Measurements from ENCODE around the gene RPRD1B.
A peak's percentile ranks its signal among the peaks of the same experiment; 100 is the strongest.
"Not testable (repeated sequence)": the region's sequence is repeated elsewhere in the genome, so short reads cannot be mapped to it uniquely, and the experiment has no call there.

RPRD1B gene

DNA sequence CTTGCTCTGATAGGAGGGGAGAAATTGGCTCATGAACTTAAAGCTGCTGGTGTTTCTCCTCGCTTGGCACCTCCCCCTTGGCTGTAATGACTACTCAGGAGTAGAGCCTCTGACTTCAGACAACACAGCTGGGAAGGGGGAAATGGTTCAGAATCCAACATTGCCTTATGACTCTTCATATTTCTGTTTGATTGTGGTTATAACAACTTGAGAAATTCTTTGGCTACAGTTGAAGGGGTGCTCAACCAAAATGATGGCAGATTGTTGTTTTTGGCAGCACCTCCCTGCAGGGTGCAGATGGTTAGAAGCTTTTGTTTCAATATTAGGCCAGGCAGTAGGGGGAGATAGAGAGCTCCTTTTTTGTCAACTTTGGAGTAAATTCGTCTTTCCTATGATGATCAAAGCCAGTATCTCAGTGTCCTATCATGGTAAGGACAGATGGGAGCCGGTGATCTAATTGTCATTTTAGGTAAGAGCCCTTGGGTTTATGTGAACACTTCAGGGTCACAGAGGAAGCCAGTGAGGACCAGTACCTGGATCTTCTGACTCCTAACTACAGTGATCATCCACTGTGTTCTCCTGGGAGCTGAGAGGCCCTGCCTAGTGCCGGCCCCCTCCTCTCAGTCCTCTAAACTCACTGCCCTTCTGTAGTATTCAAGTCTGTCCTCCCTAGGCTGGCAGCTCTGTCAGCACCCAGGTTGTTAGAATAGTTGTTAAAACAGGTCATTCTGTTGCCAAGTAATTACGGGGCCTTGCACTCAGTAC lies 39.9 kb downstream of the RPRD1B start:
- peak; percentile 99 for DNase-seq (ENCODE audit: low read depth)

DNA sequence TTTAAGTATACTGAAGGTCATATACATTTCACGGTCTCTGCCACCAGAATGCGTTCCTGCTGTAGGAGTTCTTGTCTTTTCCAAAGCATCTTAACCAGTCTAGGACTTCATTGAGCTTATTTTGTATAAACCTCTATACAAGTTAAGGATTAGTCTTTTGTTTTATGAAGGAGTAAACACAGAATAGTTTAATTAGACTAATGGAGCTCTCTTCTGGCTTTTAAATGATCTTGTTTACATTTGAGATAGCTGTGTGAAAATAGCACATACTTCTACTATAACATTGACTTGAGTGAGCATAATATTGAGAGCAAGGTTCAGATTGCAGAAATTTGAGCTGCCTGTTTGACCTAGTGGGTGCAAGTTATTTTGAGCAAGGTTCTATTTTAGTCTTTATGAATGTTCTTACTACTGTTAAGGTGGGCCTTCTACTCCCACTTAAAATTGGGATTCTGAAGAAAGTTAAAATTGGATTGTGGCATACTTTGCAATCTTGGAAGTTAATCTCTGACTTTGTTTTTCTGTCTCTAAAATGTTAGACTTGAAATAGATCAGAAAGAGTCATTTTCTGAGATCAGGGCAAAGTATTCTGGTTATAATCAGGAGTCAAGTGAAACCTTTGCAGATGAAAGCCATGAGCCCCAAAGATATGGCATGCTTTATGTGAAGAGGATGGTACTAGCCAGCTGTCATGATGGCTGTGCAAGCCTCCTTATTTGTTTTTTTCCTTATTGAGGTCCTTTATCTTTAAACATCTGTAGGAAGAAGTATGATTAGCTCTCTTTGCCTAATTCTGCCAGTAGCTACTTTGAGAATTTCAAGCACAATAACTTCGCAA lies 41.8 kb downstream of the RPRD1B start:
- DNase-seq (ENCODE audit: low read depth) = no peak

DNA sequence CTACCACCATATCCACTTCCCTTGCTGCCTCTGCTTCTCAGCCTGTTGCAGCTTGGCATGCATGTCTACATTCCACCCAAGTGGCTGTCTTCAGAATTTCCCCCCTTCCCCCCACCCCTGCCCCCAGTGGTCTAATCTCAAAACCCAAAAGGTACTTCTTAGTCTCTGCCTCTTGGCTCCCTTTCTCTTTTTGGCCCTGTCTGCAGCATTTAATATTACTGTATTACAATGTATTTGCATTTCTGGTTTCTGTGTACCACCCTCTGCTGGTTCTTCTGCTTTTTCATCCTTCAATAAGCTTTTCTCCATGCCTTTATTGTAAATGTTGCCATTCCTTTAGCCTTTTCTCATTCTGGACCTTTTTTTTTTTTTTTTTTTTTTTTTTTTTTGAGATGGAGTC lies 43.0 kb downstream of the RPRD1B start:
- no peak for DNase-seq (ENCODE audit: low read depth)

DNA sequence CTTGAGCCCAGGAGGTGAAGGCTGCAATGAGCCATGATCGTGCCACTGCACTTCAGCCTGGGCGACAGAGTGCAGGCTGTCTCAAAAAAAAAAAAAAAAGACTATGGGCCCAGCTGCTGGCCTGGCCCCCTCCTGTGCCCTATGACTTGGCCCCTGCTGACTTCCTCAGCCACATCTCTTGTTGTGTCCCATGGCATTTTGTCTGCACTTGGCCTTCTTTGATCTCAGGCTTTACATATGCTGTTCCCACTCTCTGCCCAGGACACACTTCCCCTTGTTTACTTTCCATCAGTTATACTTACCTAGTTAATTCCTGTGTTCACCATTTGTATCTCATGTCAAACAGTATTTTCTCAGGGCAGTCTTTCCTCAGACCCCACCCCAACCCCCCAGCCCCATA lies 44.5 kb downstream of the RPRD1B start:
- DNase-seq (ENCODE audit: low read depth) = no peak

DNA sequence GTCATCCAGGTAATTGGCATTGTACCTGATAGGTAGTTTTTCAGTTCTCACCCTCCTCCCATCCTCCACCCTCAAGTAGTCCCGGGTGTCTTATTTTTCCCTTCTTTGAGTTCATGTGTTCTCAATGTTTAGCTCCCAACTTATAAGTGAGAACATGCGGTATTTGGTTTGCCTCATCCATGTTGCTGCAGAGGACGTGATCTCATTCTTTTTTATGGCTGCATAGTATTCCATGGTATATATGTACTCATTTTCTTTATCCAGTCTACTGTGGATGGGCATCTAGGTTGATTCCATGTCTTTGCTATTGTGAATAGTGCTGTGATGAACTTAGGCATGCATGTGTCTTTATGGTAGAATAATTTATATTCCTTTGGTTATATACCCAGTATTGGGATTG lies 45.8 kb downstream of the RPRD1B start:
- no peak for DNase-seq (ENCODE audit: low read depth)

DNA sequence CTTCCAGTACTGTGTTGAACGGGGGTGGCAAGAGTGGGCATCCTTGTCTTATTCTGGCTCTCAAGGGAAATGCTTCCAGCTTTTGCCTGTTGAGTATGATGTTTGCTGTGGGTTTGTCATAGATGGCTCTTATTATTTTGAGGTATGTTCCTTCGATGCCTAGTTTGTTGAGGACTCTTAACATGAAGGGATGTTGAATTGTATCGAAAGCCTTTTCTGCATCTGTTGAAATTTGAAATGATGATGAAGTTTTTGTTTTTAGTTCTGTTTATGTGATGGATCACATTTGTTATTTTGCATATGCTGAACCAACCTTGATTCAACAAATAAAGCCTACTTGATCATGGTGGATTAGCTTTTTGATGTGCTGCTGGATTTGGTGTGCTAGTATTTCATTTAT lies 48.0 kb downstream of the RPRD1B start:
- no peak for DNase-seq (ENCODE audit: low read depth)

DNA sequence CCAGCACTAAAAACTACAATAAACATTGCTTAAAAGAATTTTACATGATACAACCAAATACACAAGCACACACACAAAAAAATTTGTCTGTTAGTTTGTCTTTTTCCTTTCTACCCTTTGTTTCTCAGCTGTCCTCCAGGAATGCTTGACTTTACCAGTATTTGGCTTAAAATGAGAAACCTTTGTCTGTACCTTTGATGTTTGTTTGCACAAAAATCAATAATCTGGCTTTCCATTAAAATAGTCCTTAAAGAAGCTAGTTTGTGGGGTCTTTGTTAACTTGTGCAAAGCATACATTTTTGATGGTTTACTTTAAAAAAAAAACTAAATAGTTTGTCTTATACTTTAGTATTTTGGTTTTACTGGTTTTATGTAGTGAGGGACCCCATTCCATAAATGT lies 49.3 kb downstream of the RPRD1B start:
- no peak for DNase-seq (ENCODE audit: low read depth)

DNA sequence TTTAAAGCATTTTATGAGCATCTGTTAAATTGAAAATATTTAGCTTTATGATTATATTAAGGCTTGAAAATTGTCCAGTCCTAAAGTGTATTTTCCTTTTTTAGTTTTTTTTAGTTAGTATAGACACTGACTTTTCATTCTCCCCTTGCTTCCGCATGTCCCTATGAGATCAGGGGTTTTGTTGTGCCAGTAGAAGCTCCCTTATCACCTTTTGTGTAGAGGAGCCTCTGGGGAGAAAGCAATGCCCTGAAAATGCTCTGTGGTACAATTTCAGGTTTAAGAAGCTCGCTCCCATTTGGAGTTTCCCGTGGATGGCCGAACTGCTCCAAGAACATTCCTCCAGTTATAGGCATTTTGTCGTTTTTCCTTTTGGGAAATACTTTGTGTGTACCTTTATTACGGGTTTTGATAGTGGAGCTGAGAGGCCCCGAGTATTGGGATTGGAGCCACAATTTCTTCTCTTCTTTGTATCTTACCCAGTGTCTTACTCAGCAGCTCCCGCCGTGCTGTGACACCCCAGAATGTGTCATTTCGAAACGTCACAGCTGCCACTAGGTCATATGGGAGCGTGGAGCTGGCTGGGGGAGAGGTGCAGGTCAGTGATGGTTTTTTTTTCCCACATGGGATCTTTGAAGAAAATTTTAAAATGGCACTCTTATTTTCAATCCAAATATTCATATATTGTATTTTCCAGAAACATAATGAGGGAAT lies 49.9 kb downstream of the RPRD1B start:
- DNase-seq (ENCODE audit: low read depth) = no peak

DNA sequence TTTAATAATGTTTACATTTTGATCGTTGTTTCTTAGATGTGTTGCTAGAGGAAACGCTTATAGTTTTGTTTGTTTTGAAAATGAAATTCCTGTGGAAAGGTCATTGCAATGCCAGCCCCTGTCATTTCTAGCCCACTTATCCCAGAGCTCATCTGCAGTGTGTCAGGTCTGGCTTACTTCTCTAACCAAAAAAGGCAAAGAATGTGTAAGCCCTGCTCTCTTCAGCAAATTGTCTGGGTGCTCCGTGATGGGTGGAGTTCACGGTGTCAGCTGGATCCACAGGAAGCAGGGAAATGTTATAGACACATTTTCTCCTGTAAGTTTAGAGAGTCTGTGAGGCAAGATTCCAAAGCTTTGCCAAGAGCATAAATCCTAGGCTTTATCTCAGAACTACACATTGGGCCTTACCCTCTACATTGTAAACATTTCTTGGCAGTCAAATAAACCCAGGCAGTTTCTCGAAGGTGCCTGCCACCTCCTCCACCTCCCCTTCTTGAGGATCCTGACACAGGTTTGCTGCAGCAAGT lies 50.9 kb downstream of the RPRD1B start:
- peak; percentile 35 for DNase-seq (ENCODE audit: low read depth)

DNA sequence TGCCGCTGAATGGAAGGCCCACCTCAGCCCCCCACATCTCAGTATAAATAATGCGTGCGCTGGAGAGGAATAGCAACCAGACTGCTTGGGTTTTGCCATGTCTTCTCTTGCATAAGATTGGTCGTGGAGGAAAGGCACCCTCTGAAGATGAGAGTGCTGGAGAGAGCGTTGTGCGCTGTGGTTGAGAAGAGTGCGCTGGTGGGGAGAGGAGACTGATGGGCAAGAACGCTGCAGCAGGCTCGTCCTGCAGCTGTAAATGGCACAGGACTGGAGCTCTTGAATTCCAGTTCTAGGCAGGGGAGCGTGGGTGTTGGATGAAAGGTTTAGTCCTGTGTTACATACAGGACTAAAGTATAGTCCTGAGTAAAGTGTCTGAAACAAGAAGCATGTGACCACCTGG lies 51.5 kb downstream of the RPRD1B start:
- DNase-seq (ENCODE audit: low read depth) = no peak

DNA sequence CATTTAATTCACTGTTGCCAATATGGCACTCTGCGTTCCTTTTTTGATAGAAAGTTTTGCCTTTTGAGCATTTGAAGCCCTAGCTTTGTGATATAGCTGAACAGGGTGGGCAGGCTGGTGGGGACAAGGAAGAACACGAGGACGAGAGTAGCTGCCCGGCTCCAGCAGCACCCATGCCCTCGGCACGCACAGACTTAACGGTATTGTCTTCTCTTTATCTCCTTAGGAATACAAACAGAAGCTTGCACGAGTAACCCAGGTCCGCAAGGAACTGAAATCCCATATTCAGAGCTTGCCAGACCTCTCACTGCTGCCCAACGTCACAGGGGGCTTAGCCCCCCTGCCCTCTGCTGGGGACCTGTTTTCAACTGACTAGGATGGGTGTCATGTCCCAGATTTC lies 56.0 kb downstream of the RPRD1B start:
- DNase-seq (ENCODE audit: low read depth) = no peak

DNA sequence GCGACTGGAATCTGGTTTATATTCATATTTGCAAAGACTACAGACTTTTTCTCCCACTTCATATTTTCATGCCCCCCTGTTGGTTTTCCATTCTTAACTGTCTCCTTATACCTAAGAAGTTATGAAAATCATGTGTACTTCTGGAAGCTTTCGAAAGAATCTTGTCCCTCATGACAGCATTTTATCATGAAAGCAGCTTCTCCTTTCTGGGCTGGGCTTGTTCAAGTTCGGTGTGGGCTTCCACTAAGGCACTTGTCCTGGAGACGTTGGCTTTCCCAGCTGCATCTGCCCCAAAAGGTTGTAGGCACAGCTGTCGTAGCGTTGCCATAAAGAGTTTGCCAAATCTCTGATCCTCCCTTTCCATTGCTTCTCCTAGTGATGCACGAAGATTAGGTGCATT lies 56.5 kb downstream of the RPRD1B start:
- DNase-seq (ENCODE audit: low read depth) = no peak

DNA sequence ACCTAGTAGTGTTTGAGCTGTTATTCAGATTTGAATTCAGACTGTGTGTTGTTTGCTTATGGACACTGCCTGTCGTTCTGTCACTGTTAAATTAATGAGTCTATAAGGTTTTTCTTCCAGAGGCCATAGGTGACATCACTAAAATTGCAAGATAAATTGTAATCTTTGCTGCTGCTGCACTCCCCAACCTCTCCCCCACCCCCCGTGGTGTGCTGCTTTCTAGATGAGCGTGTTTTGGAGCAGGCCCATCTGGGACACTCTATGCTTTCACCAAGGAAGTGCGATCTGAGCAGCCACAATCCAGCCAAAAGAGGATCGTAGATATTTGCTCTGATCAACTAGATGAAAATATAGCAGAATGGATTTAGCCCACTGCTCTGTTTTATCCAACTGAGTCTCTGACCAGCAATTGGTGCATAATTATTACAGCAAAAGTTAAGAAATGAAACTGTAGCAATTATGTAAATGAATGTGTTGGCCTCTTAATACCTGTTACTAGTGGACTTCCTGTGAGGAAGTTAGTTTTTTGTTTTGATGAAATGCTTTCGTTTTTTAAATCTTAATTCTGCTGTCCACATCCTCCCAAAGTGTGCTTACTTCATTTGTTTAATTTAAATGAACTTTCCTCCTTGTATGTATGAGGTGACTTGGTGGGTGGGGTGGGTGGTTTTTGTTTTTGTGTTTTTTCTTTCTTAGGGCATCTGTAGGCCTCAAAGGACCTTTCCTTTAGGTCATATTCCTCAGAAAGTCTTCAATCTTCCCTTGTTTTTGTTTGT lies 58.1 kb downstream of the RPRD1B start:
- DNase-seq (ENCODE audit: low read depth) = no peak

DNA sequence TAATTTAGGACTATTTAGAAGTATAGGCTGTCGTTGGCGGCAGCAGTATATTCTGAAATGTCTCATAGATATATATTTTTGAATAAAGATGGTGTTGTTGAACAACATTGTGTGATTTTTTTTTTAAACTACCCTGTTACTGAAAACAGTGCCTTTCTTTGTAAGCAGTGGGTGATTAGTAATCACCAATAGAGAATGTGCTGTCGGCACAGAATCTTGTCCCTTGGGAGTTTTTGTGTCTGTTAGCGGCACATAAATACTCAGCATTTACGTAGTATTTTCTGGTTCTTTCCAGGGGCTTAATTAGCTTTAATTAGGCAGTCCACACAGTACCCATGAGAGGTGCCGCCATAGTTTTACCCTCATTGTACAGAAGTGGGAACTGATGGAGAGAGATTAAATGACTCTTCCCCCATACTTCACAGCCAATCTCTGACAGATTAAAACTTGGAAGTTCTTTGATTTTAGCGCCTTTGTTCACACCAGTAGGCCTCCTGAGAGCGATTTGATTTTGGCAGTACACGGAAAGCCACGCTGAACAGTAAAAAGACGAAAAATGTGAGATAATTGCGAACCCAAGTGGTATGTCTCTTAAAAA lies 58.8 kb downstream of the RPRD1B start:
- no peak for DNase-seq (ENCODE audit: low read depth)

DNA sequence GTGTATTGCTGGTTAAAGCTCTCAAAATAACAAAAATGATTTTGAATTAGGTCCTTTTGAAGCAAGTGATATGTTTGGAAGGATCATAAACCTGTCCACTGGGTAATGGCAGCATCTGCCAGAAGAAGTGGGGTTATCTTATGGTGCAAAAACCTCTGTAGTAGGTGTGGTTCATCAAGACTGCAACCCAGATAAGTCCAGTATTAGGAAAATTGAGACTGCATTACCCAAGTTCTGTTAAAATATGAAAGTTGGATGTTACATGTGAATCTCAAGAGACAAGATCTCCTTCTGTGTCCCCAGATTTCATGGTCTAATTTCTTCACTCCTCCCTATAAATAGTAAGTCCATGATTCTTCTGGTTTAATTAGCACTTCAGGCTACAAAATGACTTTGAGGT lies 59.4 kb downstream of the RPRD1B start:
- DNase-seq (ENCODE audit: low read depth) = no peak

DNA sequence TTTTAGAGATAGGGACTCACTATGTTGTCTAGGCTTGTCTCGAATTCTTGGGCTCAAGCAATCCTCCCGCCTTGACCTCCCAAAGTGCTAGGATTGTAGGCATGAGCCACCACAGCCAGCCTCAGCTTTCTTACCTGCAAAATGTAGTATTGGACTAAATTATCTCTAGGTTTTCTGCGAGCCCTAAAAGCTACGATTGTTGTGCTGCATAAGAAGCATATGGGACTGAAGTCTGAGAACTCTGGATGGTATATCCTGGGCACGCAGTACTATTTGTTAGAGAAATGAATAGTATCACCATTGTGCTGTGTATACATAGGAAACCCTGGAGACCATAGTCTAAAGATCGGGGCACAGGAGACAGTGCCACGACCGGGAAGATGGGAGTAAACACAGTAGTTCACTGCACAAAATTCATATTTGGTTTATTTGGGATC lies 60.1 kb downstream of the RPRD1B start:
- DNase-seq (ENCODE audit: low read depth) = no peak

DNA sequence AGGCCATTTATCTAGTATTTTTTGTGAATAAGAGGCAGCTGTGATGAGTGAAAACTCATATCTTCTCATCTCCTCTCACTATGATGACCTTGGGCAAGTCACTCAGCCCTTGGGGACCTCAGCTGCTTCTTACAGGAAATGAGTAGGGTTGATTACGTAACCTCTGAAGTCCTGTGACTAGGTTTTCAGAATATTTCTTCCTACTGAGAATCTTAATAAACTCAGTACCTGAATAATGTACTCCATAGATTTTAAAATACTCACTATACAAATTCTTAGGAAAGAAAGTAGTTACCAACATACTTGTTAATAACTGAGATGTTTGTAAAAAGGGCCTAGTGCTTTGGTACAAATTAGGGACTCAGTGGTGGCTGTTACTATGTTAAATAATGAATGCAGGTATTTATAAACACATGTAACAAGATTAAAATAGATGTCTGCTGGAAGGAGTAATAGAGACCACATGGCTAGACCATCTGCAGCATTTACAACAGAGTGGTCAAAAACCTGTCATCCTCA lies 60.9 kb downstream of the RPRD1B start:
- DNase-seq (ENCODE audit: low read depth) = no peak

DNA sequence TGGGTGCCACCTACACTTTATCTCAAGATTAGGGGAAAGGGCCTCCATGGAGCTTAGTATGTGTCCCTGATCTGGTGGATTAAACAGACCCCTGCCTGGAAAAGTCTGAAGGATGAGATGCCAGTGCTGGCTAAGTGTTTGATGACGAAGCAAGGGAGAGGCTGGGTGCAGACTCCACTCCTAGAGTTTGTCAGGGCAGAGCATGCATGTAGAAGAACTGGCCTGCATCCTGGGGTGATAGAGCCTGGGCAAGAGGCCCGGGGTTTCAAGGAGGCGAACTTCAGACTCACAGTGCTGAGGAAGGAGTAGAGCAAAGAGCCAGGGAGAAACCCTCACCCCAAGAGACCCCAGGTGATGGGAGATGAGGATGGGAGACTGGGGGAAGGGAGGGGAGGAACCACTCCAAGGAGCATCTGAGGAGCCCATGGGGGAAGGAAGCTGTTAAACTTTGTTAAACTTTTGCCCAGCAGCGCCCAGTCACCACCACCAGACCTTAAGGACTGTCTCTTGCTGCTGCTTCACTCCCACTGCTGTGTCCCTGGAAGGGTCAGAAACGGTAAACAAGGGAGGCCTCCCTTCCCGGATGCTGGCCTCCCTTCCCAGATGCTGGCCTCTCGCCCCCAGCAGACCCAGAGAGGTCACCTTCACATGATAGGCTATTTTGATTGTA lies 61.6 kb downstream of the RPRD1B start:
- no peak for DNase-seq (ENCODE audit: low read depth)

DNA sequence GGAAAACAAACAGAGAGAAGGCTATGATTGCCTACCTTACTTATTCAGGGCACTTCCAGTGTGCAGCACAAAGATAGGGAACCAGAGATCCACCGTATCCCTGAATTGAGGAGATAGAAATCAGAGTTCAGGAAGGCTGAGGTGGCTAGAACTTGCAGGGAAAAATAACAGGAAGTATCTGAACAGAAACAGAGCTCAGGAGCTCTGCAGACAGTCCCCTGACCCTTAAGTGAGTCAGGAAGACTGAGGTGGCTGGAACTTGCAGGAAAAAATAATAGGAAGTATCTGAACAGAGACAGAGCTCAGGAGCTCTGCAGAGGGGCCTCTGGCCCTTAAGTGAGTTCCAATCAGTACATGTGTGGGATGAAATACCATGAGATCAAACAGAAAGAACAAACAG lies 65.4 kb downstream of the RPRD1B start:
- no peak for DNase-seq (ENCODE audit: low read depth)

DNA sequence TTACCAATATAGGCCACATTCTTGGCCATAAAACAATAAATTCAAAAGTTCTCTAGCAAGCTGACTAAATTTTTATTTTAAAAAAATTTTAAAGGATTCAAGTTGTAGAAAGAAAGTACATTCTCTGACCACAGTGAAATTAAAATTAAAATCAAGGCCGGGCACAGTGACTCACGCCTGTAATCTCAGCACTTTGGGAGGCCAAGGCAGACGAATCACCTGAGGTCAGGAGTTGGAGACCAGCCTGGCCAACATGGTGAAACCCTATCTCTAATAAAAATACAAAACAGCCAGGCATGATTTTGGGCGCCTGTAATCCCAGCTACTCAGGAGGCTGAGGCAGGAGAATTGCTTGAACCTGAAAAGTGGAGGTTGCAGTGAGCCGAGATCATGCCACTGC lies 68.7 kb downstream of the RPRD1B start:
- DNase-seq (ENCODE audit: low read depth) = not testable (repeated sequence)

DNA sequence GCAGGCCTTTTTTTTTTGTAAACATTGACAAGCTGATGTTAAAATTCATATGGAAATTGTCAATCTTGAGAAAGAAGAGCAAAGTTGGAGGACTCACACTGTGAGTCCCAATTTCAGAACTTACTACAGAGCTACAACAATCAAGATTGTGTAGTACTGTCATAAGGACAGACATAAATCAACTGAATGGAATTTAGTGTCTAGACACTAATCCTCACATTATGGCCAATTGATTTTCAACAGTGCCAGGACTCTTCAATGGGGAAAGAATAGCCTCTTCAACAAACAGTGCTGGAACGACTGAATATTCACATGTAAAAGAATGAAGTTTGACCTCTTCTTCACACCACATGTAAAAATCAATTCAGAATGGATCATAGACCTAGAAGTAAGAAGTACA lies 70.7 kb downstream of the RPRD1B start:
- DNase-seq (ENCODE audit: low read depth) = no peak
